Kasumi-1 (cell line): Measurements from ENCODE around the gene DACH1.
"Not testable (repeated sequence)": the region's sequence is repeated elsewhere in the genome, so short reads cannot be mapped to it uniquely, and the experiment has no call there.

Experiments used
- DNase-seq, 2 experiments: peaks; one replicate each; lab custom pipeline; 2025; lab: John Stamatoyannopoulos, UW

The DACH1 gene

GRCh38 chr13:71867131-71867814 lies at the start of gene DACH1:
TSS of gene DACH1 (minus strand) at chr13:71867204.
- peak; percentile 76 to 81 for DNase-seq

DNA sequence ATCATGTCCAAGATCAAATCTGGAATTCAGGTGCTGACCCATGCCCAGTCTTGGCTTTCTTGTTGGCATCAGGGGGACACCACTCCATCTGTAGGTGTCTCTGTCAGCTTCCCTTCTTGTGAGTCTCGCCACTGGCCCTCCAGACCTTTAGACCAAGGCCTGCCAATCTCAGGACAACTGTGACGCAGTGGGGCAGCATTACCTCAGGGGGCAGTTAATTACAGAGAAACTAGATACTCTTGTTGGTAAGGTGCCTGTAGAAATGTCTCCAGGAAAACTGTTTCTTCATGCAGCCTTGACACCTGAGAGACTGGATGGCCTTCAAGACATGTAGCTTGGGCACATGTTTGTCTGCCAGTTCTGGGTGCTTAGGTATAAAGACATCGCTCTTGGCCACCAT lies 46.7 kb upstream of the DACH1 start:
- DNase-seq = no peak

GRCh38 chr13:71912524-71912923 lies 45.5 kb upstream of the DACH1 start:
- DNase-seq = no peak

DNA sequence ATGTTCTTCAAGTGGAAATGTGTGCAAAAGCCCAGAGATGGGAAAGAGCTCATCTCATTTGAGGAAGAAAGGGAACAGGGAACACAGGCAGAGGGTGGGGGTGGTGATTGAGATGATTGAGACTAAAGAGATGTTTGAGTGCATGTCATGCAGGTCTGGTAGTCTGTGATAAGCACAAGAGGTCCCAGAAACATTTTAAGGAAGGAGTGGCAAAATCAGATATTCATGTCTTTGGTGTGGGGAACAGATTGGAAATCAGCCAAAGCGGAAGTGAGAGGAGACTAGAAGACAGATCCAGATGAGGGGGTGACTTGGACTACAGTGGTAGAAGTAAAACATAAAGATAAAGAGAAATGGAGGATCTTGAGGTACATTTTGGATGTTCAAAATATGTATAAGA lies 39.4 kb upstream of the DACH1 start:
- DNase-seq = no peak

DNA sequence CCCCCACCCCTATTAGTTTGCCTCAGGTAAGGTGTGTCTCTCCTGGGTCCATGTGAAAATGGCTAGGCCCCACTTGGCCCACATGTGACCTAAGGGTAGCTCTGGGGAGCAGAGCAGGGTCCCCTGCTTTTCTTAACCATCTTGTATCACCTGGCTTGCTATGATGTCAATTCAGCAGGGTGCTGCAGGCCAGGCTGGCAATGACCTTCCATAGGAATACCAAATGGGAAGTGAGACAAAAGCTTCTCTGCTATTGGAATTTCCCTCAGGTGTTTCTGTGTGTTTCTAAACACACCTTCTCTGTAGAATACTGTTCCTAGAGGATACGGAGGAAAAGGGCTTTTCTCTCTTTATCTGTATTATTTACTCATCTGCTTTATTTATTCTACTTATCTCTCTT lies 35.7 kb upstream of the DACH1 start:
- DNase-seq = no peak

DNA sequence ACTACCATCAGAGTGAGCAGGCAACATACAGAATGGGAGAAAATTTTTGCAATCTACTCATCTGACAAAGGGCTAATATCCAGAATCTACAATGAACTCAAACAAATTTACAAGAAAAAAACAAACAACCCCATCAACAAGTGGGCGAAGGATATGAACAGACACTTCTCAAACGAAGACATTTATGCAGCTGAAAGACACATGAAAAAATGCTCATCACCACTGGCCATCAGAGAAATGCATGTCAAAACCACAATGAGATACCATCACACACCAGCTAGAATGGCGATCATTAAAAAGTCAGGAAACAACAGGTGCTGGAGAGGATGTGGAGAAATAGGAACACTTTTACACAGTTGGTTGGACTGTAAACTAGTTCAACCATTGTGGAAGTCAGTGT lies 26.5 kb upstream of the DACH1 start:
- DNase-seq = not testable (repeated sequence)

DNA sequence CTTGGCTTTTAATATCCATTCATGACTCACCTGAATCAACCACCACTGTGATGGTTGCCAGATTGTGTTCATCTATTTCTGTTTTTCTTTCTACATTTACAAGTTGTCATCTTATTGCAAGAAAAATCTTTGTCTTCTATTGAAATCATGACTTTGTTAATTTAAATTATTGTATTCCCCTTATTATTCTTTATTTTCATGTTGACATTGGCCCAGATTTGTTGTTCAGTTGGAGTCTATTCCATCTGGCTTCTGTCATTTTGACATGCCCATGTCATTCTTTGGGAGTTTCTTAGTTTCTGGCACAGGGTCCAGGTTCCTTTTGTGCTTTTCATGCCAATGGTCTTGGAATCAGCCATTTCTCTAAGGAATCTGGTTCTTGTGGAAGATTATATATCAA lies 19.9 kb upstream of the DACH1 start:
- no peak for DNase-seq

GRCh38 chr13:71882120-71882519 lies 15.1 kb upstream of the DACH1 start:
- no peak for DNase-seq

DNA sequence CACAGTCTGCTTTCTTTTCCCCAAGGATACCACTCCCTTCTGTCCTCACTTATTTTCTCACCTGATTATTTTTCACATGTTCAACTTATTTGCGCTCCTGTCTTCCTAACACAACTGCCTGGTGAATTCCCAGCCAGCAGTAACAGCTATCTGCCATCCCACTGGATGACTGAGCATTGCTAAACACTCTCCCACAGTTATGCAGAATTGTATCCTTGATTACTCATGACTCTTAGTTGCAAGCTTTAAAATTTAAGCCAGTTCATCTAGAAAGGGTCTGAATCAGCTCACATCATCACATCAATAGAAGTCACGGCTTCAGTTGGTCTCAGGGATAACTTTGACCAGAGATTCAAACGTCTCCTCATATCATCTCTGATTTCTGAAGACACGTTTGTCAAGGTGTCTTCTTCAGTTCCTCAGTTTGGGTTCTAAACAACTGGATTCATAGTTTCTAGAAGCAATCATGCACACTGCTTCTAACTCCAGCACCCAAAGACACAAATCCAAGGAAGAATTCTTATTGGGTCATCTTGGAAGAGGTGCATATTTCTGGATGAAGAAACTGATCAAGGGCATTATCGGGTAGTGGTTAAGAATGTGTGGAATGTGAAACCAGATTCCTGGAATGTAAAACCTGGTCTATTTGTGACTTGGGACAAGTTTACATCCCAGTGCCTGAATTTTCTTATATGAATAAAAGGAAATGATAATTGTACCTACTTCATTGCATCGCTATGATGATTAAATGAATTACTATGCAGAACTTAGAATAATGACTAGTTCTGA lies 13.9 kb upstream of the DACH1 start:
- no peak for DNase-seq

DNA sequence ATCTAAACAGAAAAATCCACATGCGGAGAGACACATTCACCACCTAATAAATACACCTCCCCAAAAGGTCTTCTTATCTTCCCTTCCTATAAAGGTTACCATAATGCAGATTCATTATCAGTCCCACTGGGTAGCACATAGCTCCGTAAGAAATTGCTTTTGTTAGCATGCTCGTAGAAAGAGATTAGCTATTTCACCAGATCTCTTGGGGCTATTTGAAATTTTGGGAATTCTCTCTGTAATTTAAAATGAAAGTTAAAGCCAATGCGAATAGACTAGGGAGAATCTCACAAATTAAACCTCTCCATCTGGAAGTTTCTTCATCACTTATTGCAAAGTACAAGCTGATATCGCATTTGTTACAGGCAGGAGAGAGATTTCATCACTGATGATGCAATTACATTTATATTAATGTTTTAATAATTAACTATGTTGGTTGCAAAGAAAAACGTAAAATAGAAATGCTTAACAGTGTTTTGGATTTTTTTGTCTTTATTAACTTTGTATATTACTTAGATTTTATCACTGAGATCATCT lies 12.9 kb upstream of the DACH1 start:
- DNase-seq = no peak

DNA sequence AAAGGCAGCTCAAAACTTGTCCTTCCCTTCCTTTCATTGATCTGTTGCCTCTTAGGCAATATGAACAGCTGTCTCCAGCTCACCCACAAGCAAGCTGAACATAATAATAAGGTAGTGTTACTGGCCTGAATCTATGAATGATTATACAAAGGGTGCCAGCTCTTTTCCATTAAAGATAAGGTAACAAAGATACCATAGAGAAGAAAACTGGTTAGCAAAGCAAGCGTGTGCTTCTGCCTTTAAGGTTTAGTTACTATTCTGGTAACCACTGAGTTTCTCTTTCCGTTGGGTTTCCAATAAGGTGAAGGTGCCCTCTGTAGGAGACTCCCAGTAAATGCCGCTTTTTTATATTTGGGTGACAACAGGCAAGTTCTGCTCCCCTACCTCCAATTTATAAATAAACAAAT lies 12.1 kb upstream of the DACH1 start:
- peak; percentile 76 to 80 for DNase-seq

- no peak for DNase-seq
Measured at GRCh38 chr13:71877256-71877653, 10.3 kb upstream of the DACH1 start.

GRCh38 chr13:71876648-71877255 lies 9.7 kb upstream of the DACH1 start:
- no peak for DNase-seq

- DNase-seq = no peak
Measured at GRCh38 chr13:71875823-71876222, 8.8 kb upstream of the DACH1 start.

GRCh38 chr13:71874458-71874857 lies 7.5 kb upstream of the DACH1 start:
- DNase-seq = no peak

DNA sequence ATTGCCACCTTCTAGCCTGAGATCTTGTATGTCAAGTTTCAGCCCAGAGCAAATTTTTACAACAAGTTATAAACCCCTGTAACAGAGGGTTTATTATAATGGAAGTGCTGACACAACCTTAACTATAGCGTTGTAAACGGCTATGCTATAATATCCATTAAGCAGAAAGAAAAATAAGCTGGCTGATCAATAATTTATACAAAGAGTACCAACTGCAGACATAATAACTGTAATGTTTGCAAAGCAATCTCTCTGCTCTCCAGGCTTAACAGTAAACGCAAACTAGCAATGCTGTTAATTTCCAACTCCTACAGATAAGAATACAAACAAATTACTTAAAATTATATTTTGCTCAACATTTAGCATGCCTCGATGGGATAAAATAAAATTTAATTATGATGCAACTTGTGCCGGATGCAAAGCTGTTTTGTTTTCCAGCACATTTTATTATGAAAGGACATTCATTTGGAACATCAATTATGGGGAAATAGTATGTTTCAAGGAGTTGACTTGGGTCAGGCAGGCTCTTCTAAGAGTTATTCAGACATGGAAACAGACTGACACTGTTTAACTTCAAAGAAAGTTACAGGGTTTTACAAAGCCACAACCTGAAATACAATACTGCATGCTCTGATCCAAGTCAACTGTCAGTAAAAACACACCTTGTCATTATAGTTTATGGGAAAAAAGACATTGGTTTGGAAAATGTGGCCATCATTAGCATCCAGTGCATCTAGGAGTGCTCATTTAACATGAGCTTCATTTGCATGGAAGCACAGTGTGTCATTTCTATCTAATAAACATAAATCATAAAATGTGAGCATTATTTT lies 6.6 kb upstream of the DACH1 start:
- DNase-seq = no peak

GRCh38 chr13:71871844-71872243 lies 4.8 kb upstream of the DACH1 start:
- DNase-seq = no peak

- DNase-seq = no peak
Measured at GRCh38 chr13:71871176-71871754, 4.3 kb upstream of the DACH1 start.

- DNase-seq = no peak
Measured at GRCh38 chr13:71870100-71870499, 3.1 kb upstream of the DACH1 start.

GRCh38 chr13:71869274-71869673 lies 2.3 kb upstream of the DACH1 start:
- DNase-seq = no peak

- peak; percentile 25 to 31 for DNase-seq
Measured at GRCh38 chr13:71866335-71867130, 471 bp downstream of the DACH1 start.
